Nephron (organoid): Measurements from ENCODE around the gene SHANK1.
A peak's percentile ranks its signal among the peaks of the same experiment; 100 is the strongest.

Source experiments
- H3K27ac Mint-ChIP-seq, 3 experiments: 2 replicates each; pipeline ENCODE4 v1.8.0; 2020; ENCODE audit warnings: mixed read lengths in 3 of 3, mild to moderate bottlenecking in 2 of 3, moderate library complexity in 1 of 3
- H3K27me3 Mint-ChIP-seq: 2 replicates; pipeline ENCODE4 v1.8.0; 2021; ENCODE audit warnings: low read depth, mild to moderate bottlenecking, moderate library complexity, mixed read lengths
- H3K36me3 Mint-ChIP-seq: 2 replicates; pipeline ENCODE4 v1.8.0; 2020; ENCODE audit warnings: low read depth, mixed read lengths
- H3K4me1 Mint-ChIP-seq: 2 replicates; pipeline ENCODE4 v1.8.0; 2020; ENCODE audit warnings: mixed read lengths
- H3K4me3 Mint-ChIP-seq, 3 experiments: 2 replicates each; pipeline ENCODE4 v1.8.0; 2020; ENCODE audit warnings: mild to moderate bottlenecking in 3 of 3, mixed read lengths in 3 of 3, moderate library complexity in 2 of 3
- H3K9me3 Mint-ChIP-seq: 2 replicates; pipeline ENCODE4 v1.8.0; 2020; ENCODE audit warnings: mixed read lengths
- CTCF ChIP-seq, 3 experiments: fragments of 200-600 bp; sonication (generic); IDR thresholded peaks; one replicate each; pipeline ENCODE4 v1.5.0; 2021; ENCODE audit warnings: antibody characterized with exemption in 3 of 3; ENCODE audit not compliant: unreplicated experiment in 3 of 3

Gene SHANK1

GRCh38 chr19:50663482-50663790, 56.2 kb downstream of the SHANK1 start:
- Mint-ChIP-seq H3K9me3 (no peaks in the 10 kb centered on the region), H3K4me3 (peak overlapping the region; percentile 12 to 47 (median 26)), H3K4me1 (peaks cover 13% of the 10 kb centered on the region), H3K27ac (peak overlapping the region in 1 of 3 experiments; percentile 51), H3K27me3 (peaks cover 41% of the 10 kb centered on the region), H3K36me3 (peaks cover 4% of the 10 kb centered on the region)
- no peak for TF ChIP-seq CTCF (IDR thresholded peaks at IDR 0.05; ENCODE audit: unreplicated experiment in 3 of 3)

GRCh38 chr19:50662651-50663481, 56.7 kb downstream of the SHANK1 start:
- no peak for TF ChIP-seq CTCF (IDR thresholded peaks at IDR 0.05; ENCODE audit: unreplicated experiment in 3 of 3)
- H3K27me3 Mint-ChIP-seq = peaks cover 41% of the 10 kb centered on the region
- no peaks in the 10 kb centered on the region for H3K9me3 Mint-ChIP-seq
- peaks cover 16% of the 10 kb centered on the region for H3K4me1 Mint-ChIP-seq
- peak overlapping the region; percentile 31 to 47 (median 46) for H3K4me3 Mint-ChIP-seq
- peak overlapping the region in 1 of 3 experiments; percentile 51 for H3K27ac Mint-ChIP-seq
- peaks cover 4% of the 10 kb centered on the region for H3K36me3 Mint-ChIP-seq

GRCh38 chr19:50661766-50662650, 57.6 kb downstream of the SHANK1 start:
- Mint-ChIP-seq H3K4me1 (peaks cover 16% of the 10 kb centered on the region), H3K4me3 (no peak overlapping the region), H3K27me3 (peaks cover 39% of the 10 kb centered on the region), H3K27ac (no peak overlapping the region), H3K9me3 (no peaks in the 10 kb centered on the region), H3K36me3 (peaks cover 4% of the 10 kb centered on the region)
- no peak for TF ChIP-seq CTCF (IDR thresholded peaks at IDR 0.05; ENCODE audit: unreplicated experiment in 3 of 3)

- Mint-ChIP-seq H3K9me3 (no peaks in the 10 kb centered on the region), H3K4me3 (peak overlapping the region; percentile 50 to 62 (median 54)), H3K4me1 (peaks cover 16% of the 10 kb centered on the region), H3K36me3 (peaks cover 4% of the 10 kb centered on the region), H3K27ac (peak overlapping the region in 1 of 3 experiments; percentile 55), H3K27me3 (peaks cover 35% of the 10 kb centered on the region)
- TF ChIP-seq CTCF (IDR thresholded peaks at IDR 0.05; ENCODE audit: unreplicated experiment in 3 of 3) = no peak
These were observed 58.6 kb downstream of the SHANK1 start for GRCh38 chr19:50661023-50661422.

- H3K9me3 Mint-ChIP-seq = no peaks in the 10 kb centered on the region
- peaks cover 28% of the 10 kb centered on the region for H3K27me3 Mint-ChIP-seq
- TF ChIP-seq CTCF (IDR thresholded peaks at IDR 0.05; ENCODE audit: unreplicated experiment in 3 of 3) = no peak
- peak overlapping the region; percentile 67 to 76 (median 76) for H3K4me3 Mint-ChIP-seq
- peak overlapping the region in 1 of 3 experiments; percentile 1 for H3K27ac Mint-ChIP-seq
- H3K36me3 Mint-ChIP-seq = peaks cover 4% of the 10 kb centered on the region
- H3K4me1 Mint-ChIP-seq = peaks cover 16% of the 10 kb centered on the region
These were observed 59.6 kb downstream of the SHANK1 start for GRCh38 chr19:50660088-50660366.
